ENCODE results near the gene QRICH2. TPM values are rescaled to one million over a fixed set of nuclear protein-coding genes. Genes with fewer than 3 reads are reported as not detected.
"Not testable (repeated sequence)": the region's sequence is repeated elsewhere in the genome, so short reads cannot be mapped to it uniquely, and the experiment has no call there.

QRICH2 gene
- total RNA-seq, 1 donor from 2014 or later: 12.3 TPM

DNA sequence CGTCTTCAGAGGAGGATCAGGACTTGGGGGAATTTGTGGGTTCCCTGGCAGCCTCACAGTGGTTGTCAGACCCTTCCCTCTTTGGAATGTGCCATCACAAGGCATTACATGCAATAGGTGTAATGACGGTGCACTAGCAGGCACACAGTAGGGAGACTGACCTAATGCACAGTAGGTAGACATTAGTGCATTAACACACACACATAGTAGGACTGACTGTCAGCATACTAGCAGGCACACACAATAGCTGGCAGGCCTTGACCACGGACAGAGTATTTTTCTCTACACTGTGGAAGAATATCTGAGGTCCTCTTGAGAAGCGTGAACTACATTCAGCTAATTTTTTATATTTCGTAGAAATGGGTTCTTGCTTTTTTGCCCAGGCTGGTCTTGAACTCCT, 53.8 kb downstream of the QRICH2 start:
- Mint-ChIP-seq H3K4me3 (no peak overlapping the region), H3K27me3 (ENCODE audit: low read depth) (no peaks in the 10 kb centered on the region), H3K9me3 (peaks cover 3% of the 10 kb centered on the region), H3K27ac (ENCODE audit: unreplicated experiment) (peak overlapping the region; percentile 63), H3K4me1 (peaks cover 28% of the 10 kb centered on the region), H3K36me3 (ENCODE audit: low read depth) (no peaks in the 10 kb centered on the region)
- no peak for DNase-seq (ENCODE audit: low read depth, low spot score)
- TF ChIP-seq, protein P1, sequence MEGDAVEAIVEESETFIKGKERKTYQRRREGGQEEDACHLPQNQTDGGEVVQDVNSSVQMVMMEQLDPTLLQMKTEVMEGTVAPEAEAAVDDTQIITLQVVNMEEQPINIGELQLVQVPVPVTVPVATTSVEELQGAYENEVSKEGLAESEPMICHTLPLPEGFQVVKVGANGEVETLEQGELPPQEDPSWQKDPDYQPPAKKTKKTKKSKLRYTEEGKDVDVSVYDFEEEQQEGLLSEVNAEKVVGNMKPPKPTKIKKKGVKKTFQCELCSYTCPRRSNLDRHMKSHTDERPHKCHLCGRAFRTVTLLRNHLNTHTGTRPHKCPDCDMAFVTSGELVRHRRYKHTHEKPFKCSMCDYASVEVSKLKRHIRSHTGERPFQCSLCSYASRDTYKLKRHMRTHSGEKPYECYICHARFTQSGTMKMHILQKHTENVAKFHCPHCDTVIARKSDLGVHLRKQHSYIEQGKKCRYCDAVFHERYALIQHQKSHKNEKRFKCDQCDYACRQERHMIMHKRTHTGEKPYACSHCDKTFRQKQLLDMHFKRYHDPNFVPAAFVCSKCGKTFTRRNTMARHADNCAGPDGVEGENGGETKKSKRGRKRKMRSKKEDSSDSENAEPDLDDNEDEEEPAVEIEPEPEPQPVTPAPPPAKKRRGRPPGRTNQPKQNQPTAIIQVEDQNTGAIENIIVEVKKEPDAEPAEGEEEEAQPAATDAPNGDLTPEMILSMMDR (conservative IDR thresholded peaks at IDR 0.05): no peak

- DNase-seq (ENCODE audit: low read depth, low spot score): no peak
- H3K4me1 Mint-ChIP-seq: peaks cover 26% of the 10 kb centered on the region
- H3K36me3 Mint-ChIP-seq (ENCODE audit: low read depth): no peaks in the 10 kb centered on the region
- peaks cover 3% of the 10 kb centered on the region for H3K9me3 Mint-ChIP-seq
- no peak overlapping the region for H3K4me3 Mint-ChIP-seq
- TF ChIP-seq, protein P1 (conservative IDR thresholded peaks at IDR 0.05): no peak
- H3K27ac Mint-ChIP-seq (ENCODE audit: unreplicated experiment): peak overlapping the region; percentile 63
- no peaks in the 10 kb centered on the region for H3K27me3 Mint-ChIP-seq (ENCODE audit: low read depth)
These were observed 54.2 kb downstream of the QRICH2 start for GRCh38 chr17:76253841-76254240.

DNA sequence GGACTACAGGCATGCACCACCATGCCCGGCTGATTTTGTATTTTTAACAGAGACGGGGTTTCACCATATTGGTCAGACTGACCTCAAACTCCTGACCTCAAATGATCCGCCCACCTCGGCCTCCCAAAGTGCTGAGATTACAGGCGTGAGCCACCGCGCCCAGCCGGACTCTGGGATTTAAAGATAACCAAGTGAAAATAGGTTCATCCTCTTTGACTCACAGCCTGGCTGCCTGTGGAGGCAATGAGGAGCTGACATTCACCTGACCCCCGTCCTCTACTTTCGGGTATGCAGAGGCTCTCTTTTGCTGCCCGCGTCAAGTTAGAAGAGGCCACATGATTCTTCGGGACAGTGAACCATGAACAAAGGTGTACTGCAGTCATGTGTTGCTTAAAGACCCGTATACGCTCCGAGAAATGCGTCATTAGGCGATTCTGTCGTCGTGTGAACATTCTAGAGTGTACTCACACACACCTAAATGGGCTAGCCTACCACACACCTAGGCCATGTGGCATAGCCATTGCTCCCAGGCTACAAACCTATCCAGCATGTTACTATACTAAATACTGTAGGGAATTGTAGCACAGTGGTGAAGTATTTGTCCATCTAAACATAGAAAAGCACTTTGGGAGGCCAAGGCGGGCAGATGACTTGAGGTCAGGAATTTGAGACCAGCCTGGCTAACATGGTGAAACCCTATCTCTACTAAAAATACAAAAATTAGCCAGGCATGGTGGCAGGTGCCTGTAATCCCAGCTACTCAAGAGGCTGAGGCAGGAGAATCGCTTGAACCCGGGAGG, 54.9 kb downstream of the QRICH2 start:
- H3K27ac Mint-ChIP-seq (ENCODE audit: unreplicated experiment); H3K36me3 Mint-ChIP-seq (ENCODE audit: low read depth); H3K27me3 Mint-ChIP-seq (ENCODE audit: low read depth); DNase-seq (ENCODE audit: low read depth, low spot score); H3K9me3 Mint-ChIP-seq; H3K4me3 Mint-ChIP-seq: not testable (repeated sequence)
- H3K4me1 Mint-ChIP-seq: peaks cover 19% of the 10 kb centered on the region

DNA sequence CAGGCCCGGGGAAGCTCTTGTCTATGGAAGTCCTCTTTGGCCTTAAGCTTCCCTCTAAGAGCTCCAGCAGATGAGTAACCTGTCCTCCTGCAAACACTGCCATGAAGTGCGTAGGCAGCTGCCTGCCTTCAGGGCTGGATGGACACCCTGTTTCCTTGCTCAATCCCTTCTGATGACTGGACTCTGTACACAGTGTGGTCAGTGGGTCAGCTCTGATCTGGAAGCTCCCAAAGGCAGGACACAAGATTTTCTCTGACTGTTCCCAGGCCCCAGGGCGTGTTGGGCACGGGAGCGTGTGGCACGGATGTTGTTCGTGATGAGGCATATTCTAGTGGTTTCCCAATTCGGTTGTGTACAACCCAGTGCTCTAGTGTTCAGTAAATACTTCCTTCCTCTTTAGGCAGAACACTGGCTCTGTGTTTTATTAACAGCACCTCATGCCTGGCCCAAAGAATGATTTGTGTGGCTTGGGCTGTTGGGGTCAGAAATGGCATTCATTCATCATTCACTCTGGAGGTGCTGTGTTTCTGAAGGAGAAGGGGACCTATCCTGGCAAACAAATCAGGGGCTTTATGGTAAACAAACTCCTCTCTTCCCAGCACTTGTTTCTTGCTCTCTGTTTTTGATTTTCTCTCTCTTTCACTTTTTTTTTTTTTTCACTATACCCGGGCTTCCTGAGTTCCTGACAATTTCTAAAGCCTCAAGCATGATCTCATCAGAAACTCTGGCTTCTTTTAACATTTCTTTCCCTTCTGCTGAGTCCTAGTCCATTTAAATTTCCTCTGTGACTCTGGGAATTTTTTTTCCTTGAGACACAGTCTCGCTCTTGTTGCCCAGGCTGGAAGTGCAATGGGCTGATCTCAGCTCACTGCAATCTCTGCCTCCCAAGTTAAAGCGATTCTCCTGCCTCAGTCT, 55.8 kb downstream of the QRICH2 start:
- H3K4me1 Mint-ChIP-seq: peaks cover 19% of the 10 kb centered on the region
- no peaks in the 10 kb centered on the region for H3K36me3 Mint-ChIP-seq (ENCODE audit: low read depth)
- peaks cover 3% of the 10 kb centered on the region for H3K9me3 Mint-ChIP-seq
- H3K27me3 Mint-ChIP-seq (ENCODE audit: low read depth): no peaks in the 10 kb centered on the region
- H3K4me3 Mint-ChIP-seq: no peak overlapping the region
- peak overlapping the region; percentile 76 for H3K27ac Mint-ChIP-seq (ENCODE audit: unreplicated experiment)
- TF ChIP-seq, protein P1 (conservative IDR thresholded peaks at IDR 0.05): no peak
- no peak for DNase-seq (ENCODE audit: low read depth, low spot score)

DNA sequence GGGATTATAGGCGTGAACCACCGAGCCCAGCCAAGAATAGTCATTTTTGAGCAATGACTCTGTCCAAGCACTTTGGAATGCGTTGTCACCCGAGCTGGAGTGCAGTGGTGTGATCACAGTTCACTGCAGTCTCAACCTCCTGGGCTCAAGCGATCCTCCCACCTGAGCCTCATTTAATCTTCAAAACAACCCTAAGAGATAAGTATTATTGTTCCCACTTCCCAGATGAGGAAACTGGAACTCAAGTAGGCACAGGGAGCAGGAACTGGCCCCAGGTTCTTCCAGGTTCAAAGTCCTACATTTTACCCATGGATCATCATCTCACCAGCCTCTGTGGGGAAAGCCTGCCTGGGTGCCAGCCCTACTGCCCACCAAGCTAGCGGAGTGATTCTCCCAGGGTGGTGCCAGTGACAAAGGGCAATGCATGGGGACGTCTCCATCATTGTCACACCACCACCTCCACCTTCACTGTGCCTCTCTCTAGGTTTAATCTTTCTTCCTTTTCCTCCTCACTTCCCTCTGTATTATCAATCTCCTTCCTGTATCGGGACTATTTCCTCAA, 56.5 kb downstream of the QRICH2 start:
- Mint-ChIP-seq H3K27me3 (ENCODE audit: low read depth) (no peaks in the 10 kb centered on the region), H3K36me3 (ENCODE audit: low read depth) (no peaks in the 10 kb centered on the region), H3K27ac (ENCODE audit: unreplicated experiment) (peak overlapping the region; percentile 76), H3K4me3 (no peak overlapping the region), H3K4me1 (peaks cover 17% of the 10 kb centered on the region), H3K9me3 (no peaks in the 10 kb centered on the region)
- DNase-seq (ENCODE audit: low read depth, low spot score): no peak
- TF ChIP-seq, protein P1 (conservative IDR thresholded peaks at IDR 0.05): no peak
